RCC 7860 (cell line): ENCODE data around the gene PRDM16.

Experiments
- DNase-seq: peaks from one replicate; pipeline ENCODE4 v3.0.0-alpha.2; 2015; ENCODE audit warnings: low spot score
- FAIRE-seq: peaks from 2 replicates; lab custom pipeline; 2012; peaks lifted over from hg19 to GRCh38; lab: Jason Lieb, UNC

Gene PRDM16

DNA sequence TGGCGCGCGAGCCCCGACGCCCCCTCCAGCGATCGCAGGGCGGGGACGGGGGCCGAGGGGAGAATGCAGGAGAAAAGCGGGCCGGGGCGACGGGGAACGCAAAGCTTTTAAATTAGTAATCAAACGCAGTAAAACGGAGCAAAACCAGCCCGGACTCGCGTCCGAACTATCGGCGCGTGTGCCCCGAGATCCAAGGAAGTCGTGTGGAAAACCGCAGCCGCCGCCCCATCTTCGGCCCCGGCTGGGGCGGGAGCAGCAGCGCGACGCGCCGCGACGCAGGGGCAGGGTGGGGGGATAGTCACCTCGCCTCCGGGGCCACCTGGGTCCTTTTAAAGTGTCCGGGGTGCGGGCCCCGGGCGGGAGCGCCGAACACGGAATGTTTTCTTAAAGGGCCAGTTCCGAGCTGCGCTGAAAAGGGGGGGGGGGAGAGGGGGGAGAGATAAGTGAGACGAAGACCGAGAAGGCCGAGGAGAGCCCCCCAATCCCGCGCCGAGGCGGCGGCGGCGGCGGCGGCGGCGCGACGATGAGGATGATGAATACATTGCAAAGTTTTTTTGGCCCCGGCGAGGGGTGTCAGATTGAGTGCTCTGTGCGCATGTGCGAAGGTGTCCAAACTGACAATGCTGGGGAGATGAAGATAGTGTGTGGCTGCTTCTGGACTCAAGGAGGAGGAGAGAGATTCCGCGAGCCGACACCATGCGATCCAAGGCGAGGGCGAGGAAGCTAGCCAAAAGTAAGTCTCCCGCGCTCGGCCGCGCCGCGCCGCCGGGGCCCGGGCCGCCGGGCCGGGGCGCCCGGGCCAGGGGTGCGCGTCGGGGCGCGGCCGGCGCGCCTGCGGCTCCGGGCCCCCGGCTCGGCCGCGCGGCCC is at the start of gene PRDM16:
TSS of gene PRDM16 (plus strand) at position 640 of the 868 bp plus-strand sequence. CDS start at position 697, 57 bp downstream.
- FAIRE-seq: no peak
- DNase-seq: no peak

DNA sequence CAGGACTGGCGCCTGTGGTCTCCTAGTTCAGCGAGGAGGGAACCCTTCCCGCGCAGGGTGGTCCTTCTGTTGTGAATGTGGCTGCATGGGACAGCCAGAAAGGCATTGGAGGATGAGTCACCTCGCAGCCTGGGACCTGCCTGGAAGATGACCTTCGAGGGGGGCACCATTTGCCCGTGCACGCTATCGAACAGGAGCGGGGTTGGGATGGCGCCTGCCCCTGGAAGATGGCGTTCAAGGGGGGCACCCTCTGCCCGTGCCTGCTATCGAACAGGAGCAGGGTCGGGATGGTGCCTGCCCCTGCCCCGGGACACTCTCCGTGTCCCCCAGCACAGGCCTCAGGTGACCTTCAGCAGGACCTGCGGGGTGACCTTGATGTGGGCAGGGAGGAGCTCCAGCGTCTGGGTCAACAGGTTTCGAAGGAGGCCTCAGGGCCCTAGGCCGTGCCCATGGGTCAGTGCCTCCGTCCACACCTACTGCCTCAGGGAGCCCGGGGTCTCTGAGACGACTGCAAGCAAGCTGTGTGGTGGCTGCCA is 49.4 kb upstream of the PRDM16 start:
- FAIRE-seq: no peak

DNA sequence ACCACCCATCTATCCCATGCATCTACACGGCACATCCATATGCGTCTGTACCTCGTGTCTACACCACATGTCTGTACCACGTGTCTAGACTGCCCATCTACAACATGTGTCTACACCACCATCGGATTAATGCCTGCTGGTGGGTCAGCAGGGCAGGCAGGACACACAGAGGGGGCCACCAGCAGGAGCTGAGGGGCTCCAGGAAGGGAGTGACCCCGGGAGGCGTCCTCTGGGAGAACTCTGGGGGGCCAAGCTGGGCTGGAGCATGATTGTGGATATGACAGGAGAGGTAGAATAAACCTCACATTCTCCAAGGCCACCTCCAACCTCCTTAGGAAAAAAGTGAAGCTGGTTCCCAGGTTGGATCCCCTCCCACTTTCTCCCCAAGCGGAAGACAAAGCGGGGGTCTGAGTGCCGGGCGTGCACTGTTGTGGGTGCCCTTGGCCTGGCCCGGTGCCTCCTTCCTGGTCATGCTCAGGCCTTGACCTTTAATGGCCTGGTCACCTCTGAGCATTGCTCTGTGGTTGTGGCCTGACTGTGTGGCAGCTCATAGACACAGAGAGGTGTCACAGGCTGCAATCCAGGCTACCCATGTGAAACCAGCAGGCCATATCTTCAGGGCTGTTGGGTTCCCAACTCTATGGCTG is 48.6 kb upstream of the PRDM16 start:
- DNase-seq: no peak
- FAIRE-seq: no peak

More for the DNA sequence above, 49.4 kb upstream of the PRDM16 start:
- no peak for DNase-seq

DNA sequence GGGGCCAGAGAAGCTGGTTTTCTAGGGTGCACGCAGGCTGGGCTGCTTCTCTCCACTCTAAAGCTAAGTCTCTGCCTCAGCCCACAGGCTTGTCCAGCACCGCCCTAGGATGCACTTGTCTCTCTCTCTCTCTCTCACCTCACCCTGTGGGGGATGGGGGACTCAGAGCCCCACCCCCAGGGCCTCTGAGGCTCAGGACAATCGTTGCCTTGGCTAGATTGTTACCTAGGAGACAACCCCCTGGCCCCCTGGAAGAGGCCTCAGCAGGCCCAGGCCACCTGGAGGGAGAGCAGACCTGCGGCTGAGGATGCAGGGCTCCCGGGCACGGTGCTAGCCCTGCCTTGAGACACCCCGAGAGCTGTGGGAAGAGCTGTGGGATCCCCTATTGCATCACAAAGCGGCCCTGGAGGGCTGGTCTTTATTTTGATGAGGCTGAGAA is 47.8 kb upstream of the PRDM16 start, which contains the start of gene ACTRT2:
TSS of gene ACTRT2 (plus strand) at position 235 of the 439 bp plus-strand sequence. CDS start 220 bp downstream, outside the sequence.
- no peak for DNase-seq
- no peak for FAIRE-seq

DNA sequence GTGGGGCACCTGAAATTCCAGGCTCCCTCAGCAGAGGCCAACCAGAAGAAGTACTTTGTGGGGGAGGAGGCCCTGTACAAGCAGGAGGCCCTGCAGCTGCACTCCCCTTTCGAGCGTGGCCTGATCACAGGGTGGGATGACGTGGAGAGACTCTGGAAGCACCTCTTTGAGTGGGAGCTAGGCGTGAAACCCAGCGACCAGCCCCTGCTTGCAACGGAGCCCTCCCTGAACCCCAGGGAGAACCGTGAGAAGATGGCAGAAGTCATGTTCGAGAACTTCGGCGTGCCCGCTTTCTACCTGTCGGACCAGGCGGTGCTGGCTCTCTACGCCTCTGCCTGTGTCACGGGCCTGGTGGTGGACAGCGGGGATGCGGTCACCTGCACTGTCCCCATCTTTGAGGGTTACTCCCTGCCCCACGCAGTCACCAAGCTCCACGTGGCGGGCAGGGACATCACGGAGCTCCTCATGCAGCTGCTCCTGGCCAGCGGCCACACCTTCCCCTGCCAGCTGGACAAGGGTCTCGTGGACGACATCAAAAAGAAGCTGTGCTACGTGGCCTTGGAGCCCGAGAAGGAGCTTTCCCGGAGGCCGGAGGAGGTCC is 47.1 kb upstream of the PRDM16 start:
- DNase-seq: no peak
- no peak for FAIRE-seq

DNA sequence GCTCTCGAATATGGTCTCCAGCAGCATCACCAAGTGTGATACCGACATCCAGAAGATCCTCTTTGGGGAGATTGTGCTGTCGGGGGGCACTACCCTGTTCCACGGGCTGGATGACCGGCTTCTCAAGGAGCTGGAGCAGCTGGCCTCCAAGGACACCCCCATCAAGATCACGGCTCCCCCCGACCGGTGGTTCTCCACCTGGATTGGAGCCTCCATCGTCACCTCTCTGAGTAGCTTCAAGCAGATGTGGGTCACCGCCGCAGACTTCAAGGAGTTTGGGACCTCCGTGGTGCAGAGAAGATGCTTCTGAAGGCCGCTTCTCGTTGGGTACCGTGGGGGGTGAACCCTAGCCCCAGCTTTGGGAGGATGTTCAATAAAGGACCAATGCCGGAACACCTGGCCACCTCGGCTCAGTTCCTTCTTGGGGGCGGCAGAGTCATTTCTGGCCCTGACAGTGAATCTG is 46.5 kb upstream of the PRDM16 start:
- FAIRE-seq: no peak
- no peak for DNase-seq

DNA sequence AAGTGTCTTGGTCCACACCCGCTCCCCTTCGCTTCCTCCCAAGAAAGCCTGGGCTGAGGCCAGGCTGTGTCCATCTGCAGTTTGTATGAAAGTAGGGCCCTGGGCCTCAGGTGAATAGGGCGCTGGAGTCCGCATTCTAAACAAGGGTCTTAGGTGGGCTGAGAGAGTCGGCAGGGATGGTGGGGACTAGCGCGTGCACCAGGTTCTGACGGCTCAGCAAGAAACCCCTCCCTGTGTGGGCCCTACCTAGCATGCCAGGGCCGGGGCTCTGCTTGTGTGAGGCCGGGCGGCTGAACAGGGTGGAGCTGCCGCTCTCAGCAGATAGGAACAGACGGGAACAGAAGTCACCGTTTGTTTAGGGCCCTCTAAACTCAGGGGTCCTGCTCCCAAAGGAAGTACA is 46.0 kb upstream of the PRDM16 start:
- FAIRE-seq (no peak), DNase-seq (no peak)

DNA sequence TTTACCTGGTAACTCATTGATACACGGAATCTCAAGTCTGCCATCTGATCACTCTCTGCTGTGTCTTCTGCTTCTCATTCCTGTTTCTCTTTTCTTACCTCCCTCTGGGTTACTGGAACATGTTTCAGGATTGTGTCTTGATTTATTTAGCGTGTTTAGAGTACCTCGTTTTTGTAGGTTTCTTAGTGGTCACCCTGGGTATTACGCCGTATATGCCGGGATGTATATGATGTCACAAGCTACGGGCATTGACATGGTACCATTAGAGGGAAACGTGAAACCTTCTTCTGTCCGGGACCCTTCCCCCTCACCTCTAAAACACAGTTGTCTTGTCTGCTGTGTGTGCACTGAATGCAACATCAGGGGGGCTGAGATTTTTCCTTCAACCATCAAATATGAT is 45.0 kb upstream of the PRDM16 start:
- DNase-seq (no peak), FAIRE-seq (no peak)

DNA sequence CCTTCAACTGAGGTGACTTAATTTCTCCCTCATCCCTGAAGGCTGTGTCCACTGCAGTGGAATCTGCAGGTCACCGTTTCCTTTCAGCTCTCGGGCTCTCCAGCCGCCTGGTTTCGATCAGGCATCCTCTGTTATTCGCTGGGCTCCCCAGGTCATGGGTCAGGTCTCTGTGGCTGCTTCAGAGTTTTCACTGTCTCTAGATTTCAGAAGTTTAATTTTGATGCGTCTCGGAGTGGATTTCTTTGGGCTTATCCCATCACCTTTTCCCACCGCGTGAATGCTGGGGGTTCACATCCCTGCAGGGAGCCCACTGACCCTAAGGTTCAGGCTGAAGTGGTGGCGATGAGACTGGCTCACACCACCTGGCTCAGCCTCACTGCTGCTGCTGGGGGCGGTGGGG is 44.4 kb upstream of the PRDM16 start:
- DNase-seq: no peak
- FAIRE-seq: no peak

DNA sequence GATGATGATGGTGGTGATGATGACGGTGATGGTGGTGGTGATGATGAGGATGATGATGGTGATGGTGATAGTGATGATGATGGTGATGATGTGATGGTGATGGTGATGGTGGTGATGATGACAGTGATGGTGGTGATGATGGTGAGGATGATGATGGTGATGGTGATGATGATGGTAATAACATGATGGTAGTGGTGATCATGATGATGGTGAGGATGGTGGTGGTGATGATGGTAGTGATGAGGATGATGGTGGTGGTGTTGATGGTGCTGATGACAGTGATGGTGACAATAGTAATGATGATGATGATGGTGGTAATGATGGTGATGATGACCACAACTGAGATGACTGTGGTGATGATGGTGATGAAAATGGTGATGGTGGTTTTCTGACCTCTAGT is 42.9 kb upstream of the PRDM16 start:
- FAIRE-seq: no peak
- no peak for DNase-seq

DNA sequence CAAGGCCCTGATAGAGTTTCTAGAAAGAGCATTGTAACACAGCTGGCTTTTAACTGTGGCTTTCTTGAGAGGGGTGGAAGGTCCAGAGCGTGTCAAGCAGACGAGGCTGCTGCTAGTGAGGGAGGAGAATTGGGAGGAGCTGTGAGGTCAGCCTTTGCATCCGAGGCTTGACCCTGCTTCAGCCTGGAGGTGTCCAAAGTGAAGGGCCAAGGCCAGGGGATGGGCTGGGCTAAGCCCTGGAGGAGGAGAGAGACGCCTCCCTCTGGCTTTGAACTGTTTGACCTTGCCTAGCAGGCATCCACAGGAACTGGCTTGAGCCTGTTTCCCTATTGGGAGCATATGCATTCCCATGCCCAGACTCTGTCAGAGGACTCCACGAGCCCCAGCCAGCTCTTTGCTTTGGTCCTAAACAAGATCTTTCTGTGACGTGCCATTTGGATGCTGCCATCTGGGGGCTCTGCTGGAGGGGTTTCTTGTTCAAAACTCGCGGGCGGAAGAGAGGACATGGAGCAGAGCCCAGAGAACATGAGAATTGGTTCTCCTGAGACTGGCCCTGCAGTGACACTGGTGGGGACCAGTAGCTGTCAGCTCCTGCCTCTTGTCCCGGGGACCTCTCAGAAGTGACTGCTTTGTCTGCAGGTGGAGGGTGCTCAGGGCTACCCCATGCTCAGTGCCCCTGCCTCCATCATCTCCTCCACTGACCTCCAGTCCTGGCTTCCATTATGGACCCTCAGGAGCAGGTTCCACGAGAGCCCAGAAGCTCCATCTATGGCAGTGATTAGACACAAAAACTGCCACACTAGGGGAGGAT is 42.2 kb upstream of the PRDM16 start:
- DNase-seq (no peak), FAIRE-seq (no peak)

DNA sequence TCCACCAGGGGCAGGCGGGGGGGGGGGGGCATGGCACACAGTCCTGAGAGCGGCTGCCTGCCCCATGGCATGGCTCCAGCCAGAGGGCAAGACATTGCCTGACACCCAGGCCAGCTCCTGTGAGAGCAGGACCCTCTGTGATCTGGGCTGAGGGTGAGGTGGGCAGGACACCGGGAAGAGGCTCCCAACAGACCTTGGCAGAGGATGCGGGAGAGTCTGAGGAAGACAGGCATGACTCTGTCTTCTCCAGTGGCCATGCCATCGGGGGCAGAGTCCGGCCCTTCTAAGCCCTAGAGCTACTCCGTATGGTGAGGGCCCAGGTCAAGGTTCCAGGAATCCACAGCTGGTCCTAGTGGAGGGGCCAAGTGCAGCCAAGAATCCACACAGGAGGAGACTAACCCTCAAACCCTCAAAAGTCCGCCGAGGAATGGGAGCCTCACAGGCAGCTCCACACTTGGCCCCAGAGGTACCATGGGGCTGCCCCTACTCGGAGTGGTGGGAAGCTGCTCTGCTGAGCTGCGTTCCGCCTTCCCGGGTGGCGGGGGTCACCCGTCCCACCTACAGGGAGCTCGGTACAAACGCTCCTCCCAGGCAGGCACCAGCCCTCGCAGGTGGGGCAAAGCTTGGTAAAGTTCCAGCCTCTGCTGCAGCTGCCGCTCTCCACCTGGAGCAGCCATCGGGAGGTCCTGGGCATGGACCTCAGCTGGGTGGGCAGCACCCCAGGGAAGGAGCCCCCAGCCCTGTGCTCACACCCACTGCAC is 41.2 kb upstream of the PRDM16 start:
- FAIRE-seq (no peak), DNase-seq (no peak)

DNA sequence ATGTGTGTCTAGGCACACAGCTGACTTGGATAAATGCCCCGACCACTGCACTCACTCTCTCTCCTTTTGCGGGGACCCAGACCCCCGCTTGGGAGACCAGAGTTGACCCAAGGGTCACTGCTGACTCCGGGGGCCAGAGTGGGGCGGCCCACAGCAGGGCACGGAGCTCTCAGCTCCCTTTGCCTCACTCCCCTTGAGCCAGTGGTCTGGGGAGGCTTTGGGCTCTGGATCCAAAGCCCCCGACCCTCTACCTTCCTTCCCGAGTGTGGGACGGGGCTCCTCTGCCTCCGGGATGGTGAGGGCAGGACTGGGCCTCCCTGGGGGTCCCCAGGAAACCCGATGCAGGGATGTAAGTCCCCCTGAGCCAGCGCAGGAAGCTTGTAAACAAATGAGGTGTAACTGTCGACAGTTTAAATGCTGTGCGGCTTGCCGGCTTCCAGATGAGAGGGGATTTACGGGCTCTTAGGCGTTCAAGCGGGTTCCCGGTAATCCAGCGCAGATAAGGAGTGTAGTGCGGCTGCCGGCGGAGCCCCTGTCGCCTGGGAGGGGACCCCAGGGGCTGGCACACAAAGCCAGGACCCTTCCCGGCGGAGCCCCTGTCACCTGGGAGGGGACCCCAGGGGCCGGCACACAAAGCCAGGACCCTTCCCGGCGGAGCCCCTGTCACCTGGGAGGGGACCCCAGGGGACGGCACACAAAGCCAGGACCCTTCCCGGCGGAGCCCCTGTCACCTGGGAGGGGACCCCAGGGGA is 40.3 kb upstream of the PRDM16 start:
- FAIRE-seq (no peak), DNase-seq (no peak)

DNA sequence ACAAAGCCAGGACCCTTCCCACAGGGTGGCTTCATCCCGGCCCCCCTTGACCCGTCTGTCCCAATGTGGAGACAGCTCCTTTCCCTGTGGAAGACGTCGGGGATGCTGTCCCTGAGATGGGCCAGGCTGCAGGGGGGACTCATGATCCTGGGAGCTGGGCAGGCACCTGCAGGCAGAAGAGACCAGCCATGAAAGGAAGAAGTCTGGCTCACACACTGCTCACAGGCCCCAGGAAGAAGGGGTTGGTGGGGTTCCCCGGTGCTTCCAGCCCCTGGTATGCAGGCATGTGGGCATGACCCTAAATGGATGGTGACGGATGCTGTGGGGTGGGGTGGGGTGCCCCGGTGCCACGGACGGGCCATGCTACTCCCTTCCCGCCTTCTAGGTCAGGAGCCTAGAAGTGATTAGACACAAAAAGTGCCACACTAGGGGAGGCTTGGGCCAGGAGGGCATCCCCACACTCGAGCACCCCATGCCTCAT is 39.5 kb upstream of the PRDM16 start:
- no peak for FAIRE-seq
- no peak for DNase-seq

DNA sequence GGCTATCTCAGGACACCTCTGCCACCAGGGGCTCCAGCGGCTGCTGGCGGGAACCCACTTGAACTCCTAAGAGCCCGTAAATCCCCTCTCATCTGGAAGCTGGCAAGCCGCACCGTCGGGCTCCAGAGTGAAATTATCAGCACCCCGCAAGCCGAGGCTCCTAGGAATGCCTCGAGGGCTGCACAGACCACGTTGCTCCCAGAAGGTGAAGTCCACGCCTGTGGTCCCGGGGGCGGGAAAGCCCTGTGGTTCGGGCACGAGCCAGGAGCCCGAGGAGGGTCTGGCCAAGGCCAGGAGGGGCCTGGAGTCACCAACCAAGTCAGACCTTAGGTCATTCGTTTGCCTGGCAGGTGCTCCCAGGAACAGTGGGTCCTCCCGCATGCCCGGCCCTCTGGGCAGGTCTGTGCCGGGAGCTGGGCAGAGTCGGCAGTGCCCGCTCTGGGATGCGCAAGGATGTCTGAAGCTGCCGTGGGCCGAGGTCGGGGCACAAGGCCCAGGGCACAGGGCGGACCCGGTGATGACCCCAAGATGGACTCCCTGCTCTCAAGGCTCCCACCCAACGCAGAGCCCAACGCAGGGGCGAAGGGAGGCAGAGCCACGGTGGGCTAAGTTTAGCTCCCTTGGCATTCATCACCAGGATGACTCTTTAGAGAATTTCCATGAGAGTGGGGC is 38.9 kb upstream of the PRDM16 start:
- DNase-seq: no peak
- no peak for FAIRE-seq

DNA sequence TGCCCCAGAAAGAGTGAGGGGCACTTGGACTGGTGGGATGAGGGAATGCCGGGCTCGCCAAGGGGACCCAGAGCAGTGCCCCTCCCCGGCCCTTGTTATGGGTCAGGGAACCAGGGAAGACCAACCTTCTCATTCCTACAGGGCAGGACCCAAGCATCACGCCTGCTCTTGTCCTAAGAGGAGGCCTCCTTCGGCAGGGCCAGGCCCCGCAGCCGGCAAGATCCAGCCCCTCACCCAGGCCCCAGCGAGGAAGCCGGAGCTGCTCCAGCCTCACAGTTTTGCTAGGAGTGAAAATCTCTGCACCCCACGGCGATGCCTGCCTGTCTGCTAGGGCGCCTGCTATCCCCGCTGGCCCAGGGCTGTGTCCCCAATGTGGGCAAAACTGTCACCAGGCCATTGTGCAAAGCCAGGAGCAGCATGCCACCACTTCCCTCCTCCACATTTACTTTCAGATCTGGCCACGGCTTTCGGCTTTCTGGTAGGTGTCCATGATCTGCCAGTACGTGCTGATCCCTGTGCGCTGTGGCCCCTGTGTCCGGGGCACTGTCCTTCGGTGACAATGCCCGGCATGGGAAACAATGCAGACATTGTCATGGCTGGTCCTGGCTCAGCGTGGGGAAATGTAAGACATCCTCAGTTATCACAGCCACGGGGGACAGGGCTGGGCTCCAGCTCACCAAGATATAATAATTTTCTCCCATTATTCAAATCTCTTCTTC is 38.2 kb upstream of the PRDM16 start:
- FAIRE-seq (no peak), DNase-seq (no peak)

DNA sequence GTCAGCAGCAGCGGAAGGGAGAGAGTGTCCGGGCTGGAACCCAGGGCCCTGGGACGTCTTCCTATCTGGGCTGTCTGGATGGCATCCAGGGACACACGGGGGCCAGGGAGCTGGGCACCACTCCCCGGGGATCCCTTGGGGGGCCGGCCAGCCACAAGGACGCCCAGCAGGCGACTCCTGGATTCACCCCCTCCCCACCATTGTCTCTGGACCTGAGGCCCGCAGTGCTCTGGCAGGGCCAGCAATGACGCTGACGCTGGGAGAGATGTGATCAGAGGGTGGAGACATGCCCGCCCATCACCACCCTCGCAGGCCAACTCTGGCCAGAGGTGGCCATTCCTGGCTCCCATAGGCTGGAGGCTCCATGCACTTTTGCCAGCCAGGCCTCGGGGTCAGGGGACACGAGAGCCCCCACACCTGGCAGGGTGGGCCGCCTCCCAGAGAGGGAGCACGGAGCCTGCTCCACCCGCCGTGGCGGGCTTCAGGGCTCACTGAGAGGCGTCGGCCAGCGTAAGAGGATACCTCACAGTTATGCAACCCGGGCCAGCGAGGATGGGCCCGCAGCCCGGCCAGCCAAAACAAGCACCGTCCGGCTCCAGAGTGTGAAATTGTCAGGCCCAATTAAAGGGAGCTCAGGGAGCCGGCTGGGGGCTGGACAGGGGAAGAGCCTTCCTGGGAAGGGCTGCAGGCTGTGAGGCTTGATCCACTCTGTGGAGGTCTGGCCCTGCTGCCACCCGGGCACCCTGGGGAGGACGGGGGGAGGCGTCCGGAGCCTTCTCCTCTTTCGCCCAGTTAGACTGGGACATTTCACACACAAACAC is 37.4 kb upstream of the PRDM16 start:
- FAIRE-seq (no peak), DNase-seq (no peak)
